Stimulated activated CD4-positive, alpha-beta T cell treated with anti-CD3 and anti-CD28 coated beads, Interleukin-1b, Interleukin-23, amount 100 ng/mL, for 1 hour (primary cell): ENCODE data around the gene SV2C.
"Not testable (repeated sequence)": the region's sequence is repeated elsewhere in the genome, so short reads cannot be mapped to it uniquely, and the experiment has no call there.

Source experiments
- DNase-seq, 2 donors: peaks; one replicate each; pipeline ENCODE4 v3.0.0-alpha.2; 2020; ENCODE audit warnings: low read depth in 2 of 2

Gene SV2C

GRCh38 chr5:76204191-76204590 lies 121.0 kb downstream of the SV2C start:
- DNase-seq: no peak

DNA sequence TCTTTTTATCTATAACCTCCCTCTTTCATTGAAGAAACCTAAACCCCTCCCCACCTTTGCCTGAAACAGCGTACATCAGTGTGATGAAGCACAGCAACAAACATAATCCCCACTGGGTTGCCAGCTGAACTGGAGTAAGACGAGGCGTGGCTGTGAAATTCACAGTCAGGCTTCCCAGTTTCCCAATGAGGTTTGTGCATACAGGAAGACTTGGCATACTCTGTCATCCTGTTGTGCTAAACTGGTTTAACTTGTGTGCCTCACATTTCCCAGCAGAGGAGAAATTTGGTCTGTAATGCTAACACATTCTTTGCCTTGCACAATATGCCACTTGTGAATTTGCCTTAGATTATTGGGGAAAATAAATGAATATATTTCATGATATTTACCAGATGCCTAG lies 121.5 kb downstream of the SV2C start:
- no peak for DNase-seq

- no peak for DNase-seq
These were observed 123.9 kb downstream of the SV2C start for GRCh38 chr5:76207120-76207519.

GRCh38 chr5:76209297-76209696 lies 126.1 kb downstream of the SV2C start:
- no peak for DNase-seq

- no peak for DNase-seq
These were observed 127.8 kb downstream of the SV2C start for GRCh38 chr5:76210946-76211345.

GRCh38 chr5:76213858-76214257 lies 130.7 kb downstream of the SV2C start:
- no peak for DNase-seq

GRCh38 chr5:76216748-76217147 lies 133.6 kb downstream of the SV2C start:
- DNase-seq: no peak

DNA sequence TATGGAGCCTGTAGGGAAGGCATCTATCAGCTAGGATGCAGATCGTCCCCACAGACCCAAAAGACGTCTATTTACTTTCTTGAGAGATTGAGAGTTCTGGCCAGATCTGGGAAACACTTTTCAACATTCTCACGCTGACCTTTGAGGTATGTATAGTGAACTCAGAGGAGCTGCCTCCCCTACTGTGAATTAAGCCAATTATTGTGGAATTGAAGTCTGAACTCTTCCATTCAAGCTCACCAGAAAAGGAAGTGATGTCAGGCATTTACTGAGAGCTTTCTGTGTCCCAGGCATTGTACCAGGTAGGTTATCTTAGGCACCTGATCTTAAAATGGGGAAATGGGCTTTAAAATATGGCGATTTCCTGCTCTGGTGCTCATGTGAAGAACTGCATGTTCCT lies 136.5 kb downstream of the SV2C start:
- DNase-seq: no peak

GRCh38 chr5:76221311-76221710 lies 138.1 kb downstream of the SV2C start:
- no peak for DNase-seq

- no peak for DNase-seq
These were observed 139.1 kb downstream of the SV2C start for GRCh38 chr5:76222318-76222717.

GRCh38 chr5:76223696-76224095 lies 140.5 kb downstream of the SV2C start:
- no peak for DNase-seq

DNA sequence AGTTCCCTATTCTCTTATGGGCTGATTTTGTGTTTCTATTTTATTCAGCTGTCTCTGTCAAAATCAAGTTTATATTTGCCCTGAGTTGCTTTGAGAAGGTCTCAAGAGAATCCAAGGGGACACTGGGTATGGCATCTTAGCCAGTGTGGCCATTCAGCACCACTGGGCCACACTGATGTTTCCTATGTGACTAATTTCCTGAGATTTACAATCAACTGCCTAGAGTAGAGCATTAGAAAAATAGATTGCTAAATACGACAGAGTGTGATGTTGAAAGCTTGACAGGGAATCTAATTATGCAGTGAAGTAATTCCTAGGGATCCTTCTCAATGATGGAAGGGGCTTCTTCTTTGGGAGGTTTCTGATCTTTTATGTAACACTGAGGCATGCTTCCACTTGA lies 141.7 kb downstream of the SV2C start:
- DNase-seq: no peak

- DNase-seq: no peak
These were observed 142.2 kb downstream of the SV2C start for GRCh38 chr5:76225336-76225735.

DNA sequence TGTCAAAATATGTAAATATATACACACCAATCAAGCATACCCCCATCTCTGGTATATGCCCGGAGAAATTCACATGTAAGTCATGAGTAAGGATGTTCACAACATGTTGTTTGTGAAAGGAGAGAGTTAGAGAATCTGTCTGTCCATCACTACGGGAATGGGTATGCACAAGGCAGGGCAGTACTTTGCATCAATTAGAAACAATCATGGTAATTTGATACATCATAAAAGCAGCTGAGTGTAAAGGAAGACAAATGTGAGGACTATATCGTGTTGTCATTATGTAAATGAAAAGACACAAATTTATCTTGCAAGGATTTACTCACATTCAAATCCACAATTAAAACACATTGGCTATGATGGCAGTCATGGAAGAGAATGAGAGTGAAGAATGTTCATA lies 146.7 kb downstream of the SV2C start:
- DNase-seq: no peak

- no peak for DNase-seq
These were observed 147.6 kb downstream of the SV2C start for GRCh38 chr5:76230711-76231285.

GRCh38 chr5:76234665-76235064 lies 151.5 kb downstream of the SV2C start:
- DNase-seq: no peak

DNA sequence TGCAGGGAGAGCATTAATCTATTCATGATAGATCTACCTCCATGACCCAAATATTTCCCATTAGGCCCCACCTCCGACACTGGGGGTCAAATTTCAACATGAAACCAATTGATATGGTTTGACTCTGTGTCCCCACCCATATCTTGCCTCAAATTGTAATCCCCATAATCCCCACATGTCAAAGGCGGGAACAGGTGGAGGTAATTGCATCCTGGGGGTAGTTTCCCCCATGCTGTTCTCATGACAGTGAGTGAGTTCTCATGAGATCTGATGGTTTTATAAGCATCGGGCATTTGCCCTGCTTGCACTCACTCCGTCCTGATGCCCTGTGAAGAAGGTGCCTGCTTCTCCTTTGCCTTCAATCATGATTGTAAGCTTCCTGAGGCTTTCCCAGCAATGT lies 153.5 kb downstream of the SV2C start:
- DNase-seq: no peak

DNA sequence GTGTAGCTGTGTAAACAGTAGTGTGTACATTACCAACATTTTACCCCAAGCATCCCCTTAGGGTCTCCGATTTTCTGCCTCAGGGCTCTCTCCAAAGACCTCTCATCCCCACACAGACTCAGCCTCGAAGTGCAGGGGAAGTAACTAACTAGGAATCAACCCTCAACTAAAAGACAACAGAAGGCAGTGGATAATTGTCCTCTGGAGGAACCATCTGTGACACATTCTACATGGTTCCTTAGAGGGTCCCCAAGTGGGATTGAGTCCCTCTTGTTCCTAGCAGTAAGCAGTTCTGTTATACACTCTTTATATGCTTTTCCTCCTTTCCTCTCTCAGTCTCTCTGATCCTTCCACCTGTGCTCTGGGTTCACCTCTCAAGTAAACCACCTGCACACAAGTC lies 157.2 kb downstream of the SV2C start:
- DNase-seq: no peak

GRCh38 chr5:76242155-76242554 lies 159.0 kb downstream of the SV2C start:
- DNase-seq: not testable (repeated sequence)

- no peak for DNase-seq
These were observed 162.4 kb downstream of the SV2C start for GRCh38 chr5:76245590-76245989.

DNA sequence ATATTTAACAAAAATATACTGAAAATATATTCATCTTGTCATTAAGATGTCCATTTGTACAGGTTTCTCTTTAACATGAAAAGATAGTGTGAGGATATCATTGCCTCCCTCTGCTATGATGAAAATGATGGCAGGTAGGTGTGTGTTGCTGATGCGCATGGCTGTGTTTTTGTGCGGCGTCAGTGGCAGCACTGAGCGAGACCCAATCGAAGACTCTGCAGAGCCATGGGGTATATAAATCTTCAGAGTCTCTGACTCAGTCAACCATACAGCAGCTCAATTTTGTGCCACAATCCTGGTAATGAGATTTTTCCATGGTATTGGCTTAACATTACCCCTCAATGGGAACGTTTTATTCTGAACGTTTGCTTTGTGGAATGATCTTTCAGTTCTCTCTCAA lies 166.4 kb downstream of the SV2C start:
- DNase-seq: no peak

- DNase-seq: no peak
These were observed 167.3 kb downstream of the SV2C start for GRCh38 chr5:76250463-76250862.

- DNase-seq: no peak
These were observed 168.5 kb downstream of the SV2C start for GRCh38 chr5:76251656-76252055.

DNA sequence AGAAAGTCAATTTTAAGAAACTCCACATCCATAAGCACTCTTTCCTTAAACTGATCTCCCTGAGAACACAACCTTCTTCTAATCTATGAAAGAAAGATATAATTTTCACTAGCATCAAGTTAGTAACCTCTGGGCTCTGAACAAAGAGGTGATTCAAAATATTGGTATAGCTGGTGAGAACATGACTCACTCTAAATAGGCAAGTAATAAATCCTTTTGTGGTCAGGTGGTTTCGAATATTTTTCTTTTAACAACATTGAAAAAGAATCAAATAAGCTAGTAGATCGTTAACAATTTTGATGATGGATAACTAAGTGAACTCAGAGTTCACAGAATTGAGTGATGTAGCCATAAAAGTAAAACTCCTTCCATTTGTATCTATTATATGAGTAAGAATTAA lies 169.3 kb downstream of the SV2C start:
- DNase-seq: no peak
